ENCODE measurements around the gene FOXS1. TPM values are rescaled to one million over a fixed set of nuclear protein-coding genes. Genes with fewer than 3 reads are reported as not detected.

FOXS1 gene
- total and polyA plus RNA-seq, 2 experiments from 2014 or later, result 0.26 TPM; not detected in 1

DNA sequence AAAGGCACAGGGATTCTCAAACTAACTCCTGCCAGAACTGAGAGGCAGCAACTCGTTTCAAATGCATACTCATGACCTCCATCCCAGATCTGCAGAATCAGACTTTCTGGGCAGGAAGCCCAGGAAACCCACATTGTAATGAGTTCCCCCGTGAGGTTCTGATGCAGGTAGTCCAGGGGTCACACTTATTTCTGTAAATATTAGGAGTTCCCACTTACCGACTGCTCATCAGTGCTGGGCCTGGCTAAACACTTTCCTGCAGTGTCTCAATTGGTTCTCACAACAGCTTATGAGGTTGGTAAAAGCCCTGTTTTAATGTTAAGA, 13.3 kb upstream of the FOXS1 start:
- no peak for TF ChIP-seq JUNB (IDR thresholded peaks at IDR 0.05; ENCODE audit: unreplicated experiment)
- no peak for TF ChIP-seq POLR2AphosphoS5 (IDR thresholded peaks at IDR 0.05; ENCODE audit: low read depth)
- no peak for TF ChIP-seq EZH2 (IDR thresholded peaks at IDR 0.05; ENCODE audit: low read depth, unreplicated experiment)
- TF ChIP-seq, protein P1, sequence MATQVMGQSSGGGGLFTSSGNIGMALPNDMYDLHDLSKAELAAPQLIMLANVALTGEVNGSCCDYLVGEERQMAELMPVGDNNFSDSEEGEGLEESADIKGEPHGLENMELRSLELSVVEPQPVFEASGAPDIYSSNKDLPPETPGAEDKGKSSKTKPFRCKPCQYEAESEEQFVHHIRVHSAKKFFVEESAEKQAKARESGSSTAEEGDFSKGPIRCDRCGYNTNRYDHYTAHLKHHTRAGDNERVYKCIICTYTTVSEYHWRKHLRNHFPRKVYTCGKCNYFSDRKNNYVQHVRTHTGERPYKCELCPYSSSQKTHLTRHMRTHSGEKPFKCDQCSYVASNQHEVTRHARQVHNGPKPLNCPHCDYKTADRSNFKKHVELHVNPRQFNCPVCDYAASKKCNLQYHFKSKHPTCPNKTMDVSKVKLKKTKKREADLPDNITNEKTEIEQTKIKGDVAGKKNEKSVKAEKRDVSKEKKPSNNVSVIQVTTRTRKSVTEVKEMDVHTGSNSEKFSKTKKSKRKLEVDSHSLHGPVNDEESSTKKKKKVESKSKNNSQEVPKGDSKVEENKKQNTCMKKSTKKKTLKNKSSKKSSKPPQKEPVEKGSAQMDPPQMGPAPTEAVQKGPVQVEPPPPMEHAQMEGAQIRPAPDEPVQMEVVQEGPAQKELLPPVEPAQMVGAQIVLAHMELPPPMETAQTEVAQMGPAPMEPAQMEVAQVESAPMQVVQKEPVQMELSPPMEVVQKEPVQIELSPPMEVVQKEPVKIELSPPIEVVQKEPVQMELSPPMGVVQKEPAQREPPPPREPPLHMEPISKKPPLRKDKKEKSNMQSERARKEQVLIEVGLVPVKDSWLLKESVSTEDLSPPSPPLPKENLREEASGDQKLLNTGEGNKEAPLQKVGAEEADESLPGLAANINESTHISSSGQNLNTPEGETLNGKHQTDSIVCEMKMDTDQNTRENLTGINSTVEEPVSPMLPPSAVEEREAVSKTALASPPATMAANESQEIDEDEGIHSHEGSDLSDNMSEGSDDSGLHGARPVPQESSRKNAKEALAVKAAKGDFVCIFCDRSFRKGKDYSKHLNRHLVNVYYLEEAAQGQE (IDR thresholded peaks at IDR 0.05; ENCODE audit: unreplicated experiment), result no peak
- no peak for TF ChIP-seq NANOG (IDR thresholded peaks at IDR 0.05; ENCODE audit: borderline replicate concordance)
- TF ChIP-seq, protein P2, sequence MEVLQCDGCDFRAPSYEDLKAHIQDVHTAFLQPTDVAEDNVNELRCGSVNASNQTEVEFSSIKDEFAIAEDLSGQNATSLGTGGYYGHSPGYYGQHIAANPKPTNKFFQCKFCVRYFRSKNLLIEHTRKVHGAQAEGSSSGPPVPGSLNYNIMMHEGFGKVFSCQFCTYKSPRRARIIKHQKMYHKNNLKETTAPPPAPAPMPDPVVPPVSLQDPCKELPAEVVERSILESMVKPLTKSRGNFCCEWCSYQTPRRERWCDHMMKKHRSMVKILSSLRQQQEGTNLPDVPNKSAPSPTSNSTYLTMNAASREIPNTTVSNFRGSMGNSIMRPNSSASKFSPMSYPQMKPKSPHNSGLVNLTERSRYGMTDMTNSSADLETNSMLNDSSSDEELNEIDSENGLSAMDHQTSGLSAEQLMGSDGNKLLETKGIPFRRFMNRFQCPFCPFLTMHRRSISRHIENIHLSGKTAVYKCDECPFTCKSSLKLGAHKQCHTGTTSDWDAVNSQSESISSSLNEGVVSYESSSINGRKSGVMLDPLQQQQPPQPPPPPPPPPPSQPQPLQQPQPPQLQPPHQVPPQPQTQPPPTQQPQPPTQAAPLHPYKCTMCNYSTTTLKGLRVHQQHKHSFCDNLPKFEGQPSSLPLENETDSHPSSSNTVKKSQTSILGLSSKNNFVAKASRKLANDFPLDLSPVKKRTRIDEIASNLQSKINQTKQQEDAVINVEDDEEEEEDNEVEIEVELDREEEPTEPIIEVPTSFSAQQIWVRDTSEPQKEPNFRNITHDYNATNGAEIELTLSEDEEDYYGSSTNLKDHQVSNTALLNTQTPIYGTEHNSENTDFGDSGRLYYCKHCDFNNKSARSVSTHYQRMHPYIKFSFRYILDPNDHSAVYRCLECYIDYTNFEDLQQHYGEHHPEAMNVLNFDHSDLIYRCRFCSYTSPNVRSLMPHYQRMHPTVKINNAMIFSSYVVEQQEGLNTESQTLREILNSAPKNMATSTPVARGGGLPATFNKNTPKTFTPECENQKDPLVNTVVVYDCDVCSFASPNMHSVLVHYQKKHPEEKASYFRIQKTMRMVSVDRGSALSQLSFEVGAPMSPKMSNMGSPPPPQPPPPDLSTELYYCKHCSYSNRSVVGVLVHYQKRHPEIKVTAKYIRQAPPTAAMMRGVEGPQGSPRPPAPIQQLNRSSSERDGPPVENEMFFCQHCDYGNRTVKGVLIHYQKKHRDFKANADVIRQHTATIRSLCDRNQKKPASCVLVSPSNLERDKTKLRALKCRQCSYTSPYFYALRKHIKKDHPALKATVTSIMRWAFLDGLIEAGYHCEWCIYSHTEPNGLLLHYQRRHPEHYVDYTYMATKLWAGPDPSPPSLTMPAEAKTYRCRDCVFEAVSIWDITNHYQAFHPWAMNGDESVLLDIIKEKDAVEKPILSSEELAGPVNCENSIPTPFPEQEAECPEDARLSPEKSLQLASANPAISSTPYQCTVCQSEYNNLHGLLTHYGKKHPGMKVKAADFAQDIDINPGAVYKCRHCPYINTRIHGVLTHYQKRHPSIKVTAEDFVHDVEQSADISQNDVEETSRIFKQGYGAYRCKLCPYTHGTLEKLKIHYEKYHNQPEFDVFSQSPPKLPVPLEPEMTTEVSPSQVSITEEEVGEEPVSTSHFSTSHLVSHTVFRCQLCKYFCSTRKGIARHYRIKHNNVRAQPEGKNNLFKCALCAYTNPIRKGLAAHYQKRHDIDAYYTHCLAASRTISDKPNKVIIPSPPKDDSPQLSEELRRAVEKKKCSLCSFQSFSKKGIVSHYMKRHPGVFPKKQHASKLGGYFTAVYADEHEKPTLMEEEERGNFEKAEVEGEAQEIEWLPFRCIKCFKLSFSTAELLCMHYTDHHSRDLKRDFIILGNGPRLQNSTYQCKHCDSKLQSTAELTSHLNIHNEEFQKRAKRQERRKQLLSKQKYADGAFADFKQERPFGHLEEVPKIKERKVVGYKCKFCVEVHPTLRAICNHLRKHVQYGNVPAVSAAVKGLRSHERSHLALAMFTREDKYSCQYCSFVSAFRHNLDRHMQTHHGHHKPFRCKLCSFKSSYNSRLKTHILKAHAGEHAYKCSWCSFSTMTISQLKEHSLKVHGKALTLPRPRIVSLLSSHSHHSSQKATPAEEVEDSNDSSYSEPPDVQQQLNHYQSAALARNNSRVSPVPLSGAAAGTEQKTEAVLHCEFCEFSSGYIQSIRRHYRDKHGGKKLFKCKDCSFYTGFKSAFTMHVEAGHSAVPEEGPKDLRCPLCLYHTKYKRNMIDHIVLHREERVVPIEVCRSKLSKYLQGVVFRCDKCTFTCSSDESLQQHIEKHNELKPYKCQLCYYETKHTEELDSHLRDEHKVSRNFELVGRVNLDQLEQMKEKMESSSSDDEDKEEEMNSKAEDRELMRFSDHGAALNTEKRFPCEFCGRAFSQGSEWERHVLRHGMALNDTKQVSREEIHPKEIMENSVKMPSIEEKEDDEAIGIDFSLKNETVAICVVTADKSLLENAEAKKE (CRISPR knock-in tag; IDR thresholded peaks at IDR 0.05), result no peak
- TF ChIP-seq ZNF114 (CRISPR knock-in tag; IDR thresholded peaks at IDR 0.05), result no peak
- TF ChIP-seq, protein P3, sequence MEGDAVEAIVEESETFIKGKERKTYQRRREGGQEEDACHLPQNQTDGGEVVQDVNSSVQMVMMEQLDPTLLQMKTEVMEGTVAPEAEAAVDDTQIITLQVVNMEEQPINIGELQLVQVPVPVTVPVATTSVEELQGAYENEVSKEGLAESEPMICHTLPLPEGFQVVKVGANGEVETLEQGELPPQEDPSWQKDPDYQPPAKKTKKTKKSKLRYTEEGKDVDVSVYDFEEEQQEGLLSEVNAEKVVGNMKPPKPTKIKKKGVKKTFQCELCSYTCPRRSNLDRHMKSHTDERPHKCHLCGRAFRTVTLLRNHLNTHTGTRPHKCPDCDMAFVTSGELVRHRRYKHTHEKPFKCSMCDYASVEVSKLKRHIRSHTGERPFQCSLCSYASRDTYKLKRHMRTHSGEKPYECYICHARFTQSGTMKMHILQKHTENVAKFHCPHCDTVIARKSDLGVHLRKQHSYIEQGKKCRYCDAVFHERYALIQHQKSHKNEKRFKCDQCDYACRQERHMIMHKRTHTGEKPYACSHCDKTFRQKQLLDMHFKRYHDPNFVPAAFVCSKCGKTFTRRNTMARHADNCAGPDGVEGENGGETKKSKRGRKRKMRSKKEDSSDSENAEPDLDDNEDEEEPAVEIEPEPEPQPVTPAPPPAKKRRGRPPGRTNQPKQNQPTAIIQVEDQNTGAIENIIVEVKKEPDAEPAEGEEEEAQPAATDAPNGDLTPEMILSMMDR (conservative IDR thresholded peaks at IDR 0.05; ENCODE audit: low read depth in 2 of 2), result no peak
- no peak for TF ChIP-seq STAT1 (IDR thresholded peaks at IDR 0.05; ENCODE audit: unreplicated experiment)
- TF ChIP-seq ZNF331 (CRISPR knock-in tag; IDR thresholded peaks at IDR 0.05; ENCODE audit: low read depth), result no peak
- no peak for TF ChIP-seq EZH2phosphoT487 (IDR thresholded peaks at IDR 0.05; ENCODE audit: unreplicated experiment)
- TF ChIP-seq CREB1 (CRISPR knock-in tag; IDR thresholded peaks at IDR 0.05; ENCODE audit: low read depth), result no peak
- TF ChIP-seq, protein P4, sequence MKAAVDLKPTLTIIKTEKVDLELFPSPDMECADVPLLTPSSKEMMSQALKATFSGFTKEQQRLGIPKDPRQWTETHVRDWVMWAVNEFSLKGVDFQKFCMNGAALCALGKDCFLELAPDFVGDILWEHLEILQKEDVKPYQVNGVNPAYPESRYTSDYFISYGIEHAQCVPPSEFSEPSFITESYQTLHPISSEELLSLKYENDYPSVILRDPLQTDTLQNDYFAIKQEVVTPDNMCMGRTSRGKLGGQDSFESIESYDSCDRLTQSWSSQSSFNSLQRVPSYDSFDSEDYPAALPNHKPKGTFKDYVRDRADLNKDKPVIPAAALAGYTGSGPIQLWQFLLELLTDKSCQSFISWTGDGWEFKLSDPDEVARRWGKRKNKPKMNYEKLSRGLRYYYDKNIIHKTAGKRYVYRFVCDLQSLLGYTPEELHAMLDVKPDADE (IDR thresholded peaks at IDR 0.05), result no peak
- Histone ChIP-seq H3K36me3 (ENCODE audit: insufficient read depth) (no peaks in the 10 kb centered on the region), H3K79me2 (replicated peaks; ENCODE audit: insufficient read depth) (no peaks in the 10 kb centered on the region), H3K4me2 (no peak overlapping the region), H3K4me3 (no peak overlapping the region), H3K9me2 (ENCODE audit: insufficient read depth) (no peaks in the 10 kb centered on the region), H3K4me1 (ENCODE audit: insufficient read depth) (peaks cover 36% of the 10 kb centered on the region), H3K27ac (ENCODE audit: low read depth) (no peak overlapping the region), H3F3A (replicated peaks; ENCODE audit: low read depth) (peaks cover 24% of the 10 kb centered on the region), H3K27me3 (ENCODE audit: insufficient read depth) (peaks cover 34% of the 10 kb centered on the region), H4K20me1 (replicated peaks; ENCODE audit: insufficient read depth) (no peaks in the 10 kb centered on the region; the same call in none of the 2 replicates), H2AFZ (no peak overlapping the region)
- DNase-seq (ENCODE audit: low spot score), result no peak
- H3K9me3 Mint-ChIP-seq, result peaks cover 25% of the 10 kb centered on the region; the same call in 2 of the 3 replicates
- ATAC-seq, result no peak
- no peak overlapping the region for H3K4me3 Mint-ChIP-seq
- no peak overlapping the region for H3K27ac Mint-ChIP-seq
- H3K36me3 Mint-ChIP-seq (ENCODE audit: low read depth), result no peaks in the 10 kb centered on the region
- peaks cover 11% of the 10 kb centered on the region; the same call in 2 of the 3 replicates for H3K4me1 Mint-ChIP-seq
- peaks cover 30% of the 10 kb centered on the region for H3K27me3 Mint-ChIP-seq (ENCODE audit: insufficient read depth, low read depth, poor library complexity)
